Nephron progenitor cell (in vitro differentiated cells): ENCODE data around the gene FPR1.

Source experiments
- DNase-seq: peaks from one replicate; pipeline ENCODE4 v3.0.0; 2021
- H3K27ac Mint-ChIP-seq: 2 replicates; pipeline ENCODE4 v1.8.0; 2021; ENCODE audit warnings: mild to moderate bottlenecking, moderate library complexity, mixed read lengths
- H3K27me3 Mint-ChIP-seq: 2 replicates; pipeline ENCODE4 v1.8.0; 2021; ENCODE audit warnings: mild to moderate bottlenecking, low read depth, mixed read lengths; ENCODE audit not compliant: poor library complexity
- H3K36me3 Mint-ChIP-seq: 2 replicates; pipeline ENCODE4 v1.8.0; 2021; ENCODE audit warnings: low read depth, mixed read lengths
- H3K4me1 Mint-ChIP-seq: 2 replicates; pipeline ENCODE4 v1.8.0; 2021; ENCODE audit warnings: mixed read lengths
- H3K4me3 Mint-ChIP-seq: 2 replicates; pipeline ENCODE4 v1.8.0; 2021; ENCODE audit warnings: mild to moderate bottlenecking, moderate library complexity, mixed read lengths
- H3K9me3 Mint-ChIP-seq: 2 replicates; pipeline ENCODE4 v1.8.0; 2021; ENCODE audit warnings: mild to moderate bottlenecking, moderate library complexity, mixed read lengths
- CTCF ChIP-seq: fragments of 200-600 bp; sonication (generic); IDR thresholded peaks from 2 replicates; pipeline ENCODE4 v1.5.0; 2021; ENCODE audit warnings: antibody characterized with exemption

Gene FPR1

GRCh38 chr19:51789061-51789795 is 37.5 kb upstream of the FPR1 start:
- Mint-ChIP-seq H3K36me3 (no peaks in the 10 kb centered on the region), H3K4me3 (no peak overlapping the region), H3K27me3 (peaks cover 6% of the 10 kb centered on the region), H3K27ac (no peak overlapping the region), H3K4me1 (no peaks in the 10 kb centered on the region), H3K9me3 (peaks cover 61% of the 10 kb centered on the region)
- DNase-seq: no peak
- no peak for TF ChIP-seq CTCF

GRCh38 chr19:51788029-51788428 is 36.4 kb upstream of the FPR1 start:
- no peak for DNase-seq
- peaks cover 49% of the 10 kb centered on the region for H3K9me3 Mint-ChIP-seq
- peaks cover 6% of the 10 kb centered on the region for H3K27me3 Mint-ChIP-seq
- no peaks in the 10 kb centered on the region for H3K36me3 Mint-ChIP-seq
- no peak for TF ChIP-seq CTCF
- H3K4me1 Mint-ChIP-seq: no peaks in the 10 kb centered on the region
- H3K4me3 Mint-ChIP-seq: no peak overlapping the region
- H3K27ac Mint-ChIP-seq: no peak overlapping the region

- Mint-ChIP-seq H3K27ac (no peak overlapping the region), H3K27me3 (peaks cover 6% of the 10 kb centered on the region), H3K36me3 (no peaks in the 10 kb centered on the region), H3K9me3 (peaks cover 40% of the 10 kb centered on the region), H3K4me3 (no peak overlapping the region), H3K4me1 (no peaks in the 10 kb centered on the region)
- DNase-seq: no peak
- TF ChIP-seq CTCF: no peak
Measured at GRCh38 chr19:51786646-51787494, 35.2 kb upstream of the FPR1 start.

GRCh38 chr19:51784922-51785690 is 33.4 kb upstream of the FPR1 start:
- DNase-seq: no peak
- Mint-ChIP-seq H3K4me1 (no peaks in the 10 kb centered on the region), H3K27me3 (peaks cover 7% of the 10 kb centered on the region)

More at GRCh38 chr19:51784922-51785690, 33.4 kb upstream of the FPR1 start:
- H3K36me3 Mint-ChIP-seq: no peaks in the 10 kb centered on the region
- no peak for TF ChIP-seq CTCF
- H3K4me3 Mint-ChIP-seq: no peak overlapping the region
- H3K9me3 Mint-ChIP-seq: peaks cover 24% of the 10 kb centered on the region
- H3K27ac Mint-ChIP-seq: no peak overlapping the region
